NCI-H128 (cell line): Measurements from ENCODE around the gene URM1.
"Not testable (repeated sequence)": the region's sequence is repeated elsewhere in the genome, so short reads cannot be mapped to it uniquely, and the experiment has no call there.

Experiments used
- DNase-seq: peaks from one replicate; lab custom pipeline; 2025; ENCODE audit not compliant: unreplicated experiment; lab: John Stamatoyannopoulos, UW

The URM1 gene

GRCh38 chr9:128406848-128407391 lies 35.7 kb downstream of the URM1 start:
- DNase-seq, result no peak

- DNase-seq, result no peak
Measured at GRCh38 chr9:128408963-128409431, 37.8 kb downstream of the URM1 start.

- DNase-seq, result no peak
Measured at GRCh38 chr9:128409450-128409849, 38.3 kb downstream of the URM1 start.

- no peak for DNase-seq
Measured at GRCh38 chr9:128409978-128410377, 38.8 kb downstream of the URM1 start.

GRCh38 chr9:128411364-128412119 lies 40.4 kb downstream of the URM1 start:
- DNase-seq, result no peak

- peak; percentile 88 for DNase-seq
Measured at GRCh38 chr9:128412120-128412790, 41.1 kb downstream of the URM1 start.

- not testable (repeated sequence) for DNase-seq
Measured at GRCh38 chr9:128413728-128414127, 42.6 kb downstream of the URM1 start.

- DNase-seq, result no peak
Measured at GRCh38 chr9:128414461-128414860, 43.3 kb downstream of the URM1 start.

GRCh38 chr9:128415281-128415680 lies 44.1 kb downstream of the URM1 start:
- DNase-seq, result no peak

- no peak for DNase-seq
Measured at GRCh38 chr9:128416014-128416413, 44.8 kb downstream of the URM1 start.

GRCh38 chr9:128416432-128417019 lies 45.4 kb downstream of the URM1 start:
- no peak for DNase-seq

- peak; percentile 70 for DNase-seq
Measured at GRCh38 chr9:128419061-128419925, 48.1 kb downstream of the URM1 start.

- DNase-seq, result peak; percentile 37
Measured at GRCh38 chr9:128420060-128420650, 49.0 kb downstream of the URM1 start.

- peak; percentile 12 for DNase-seq
Measured at GRCh38 chr9:128420651-128421481, 49.7 kb downstream of the URM1 start, which contains the start of gene CERCAM. TSS of gene CERCAM (plus strand) at chr9:128420857. CDS start at chr9:128420878, 21 bp downstream.

GRCh38 chr9:128421482-128421996 lies 50.4 kb downstream of the URM1 start:
- DNase-seq, result no peak

- not testable (repeated sequence) for DNase-seq
Measured at GRCh38 chr9:128422022-128422782, 51.0 kb downstream of the URM1 start.

GRCh38 chr9:128422783-128423150 lies 51.6 kb downstream of the URM1 start:
- DNase-seq, result no peak

GRCh38 chr9:128423356-128423755 lies 52.2 kb downstream of the URM1 start:
- not testable (repeated sequence) for DNase-seq
